RWPE1 (cell line): ENCODE results near the gene STK32B.

Experiments
- CTCF ChIA-PET: fragments of 350-600 bp; sonication (Branson Sonifier 250); formaldehyde crosslinking; extraction: SDS; loops from one replicate; lab custom pipeline; 2021; lab: Yijun Ruan, JAX
- POLR2A ChIA-PET: fragments of 400-600 bp; formaldehyde crosslinking; extraction: SDS; loops from one replicate; lab custom pipeline; 2020; ENCODE audit warnings: antibody characterized with exemption; ENCODE audit not compliant: low non-redundant PET; lab: Yijun Ruan, JAX
- DNase-seq: peaks from one replicate; pipeline ENCODE4 v3.0.0; 2012; ENCODE audit warnings: low spot score
- H3K27ac ChIP-seq: fragments of 450-650 bp; 2 replicates; pipeline ENCODE4 v1.5.1; 2017
- TF ChIP-seq, protein P1 (sequence below): fragments of 450-650 bp; conservative IDR thresholded peaks from 2 replicates; pipeline ENCODE4 v1.5.1; 2017; ENCODE audit warnings: low read depth, mild to moderate bottlenecking

Gene STK32B

DNA sequence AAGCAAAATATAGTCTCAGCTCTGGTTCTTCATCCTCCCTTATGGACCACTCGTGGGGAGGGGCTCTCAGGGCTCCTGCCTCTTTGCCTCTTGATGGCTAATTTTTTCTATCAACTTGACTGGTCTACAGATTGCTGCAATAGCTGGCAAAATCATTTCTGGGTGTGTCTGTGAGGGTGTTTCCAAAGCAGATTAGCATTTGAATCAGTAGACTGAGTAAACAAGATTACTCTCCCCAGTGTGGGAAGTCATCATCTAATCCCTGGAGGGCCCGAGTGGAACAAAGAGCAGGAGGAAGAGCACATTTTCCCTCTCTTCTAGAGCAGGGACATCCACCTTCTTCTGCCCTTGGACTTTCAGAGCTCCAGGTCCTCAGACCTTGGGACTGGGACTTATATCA is 153.5 kb downstream of the STK32B start:
- CTCF ChIA-PET, result no interaction called here
- no peak overlapping the region for H3K27ac ChIP-seq
- DNase-seq, result no peak

DNA sequence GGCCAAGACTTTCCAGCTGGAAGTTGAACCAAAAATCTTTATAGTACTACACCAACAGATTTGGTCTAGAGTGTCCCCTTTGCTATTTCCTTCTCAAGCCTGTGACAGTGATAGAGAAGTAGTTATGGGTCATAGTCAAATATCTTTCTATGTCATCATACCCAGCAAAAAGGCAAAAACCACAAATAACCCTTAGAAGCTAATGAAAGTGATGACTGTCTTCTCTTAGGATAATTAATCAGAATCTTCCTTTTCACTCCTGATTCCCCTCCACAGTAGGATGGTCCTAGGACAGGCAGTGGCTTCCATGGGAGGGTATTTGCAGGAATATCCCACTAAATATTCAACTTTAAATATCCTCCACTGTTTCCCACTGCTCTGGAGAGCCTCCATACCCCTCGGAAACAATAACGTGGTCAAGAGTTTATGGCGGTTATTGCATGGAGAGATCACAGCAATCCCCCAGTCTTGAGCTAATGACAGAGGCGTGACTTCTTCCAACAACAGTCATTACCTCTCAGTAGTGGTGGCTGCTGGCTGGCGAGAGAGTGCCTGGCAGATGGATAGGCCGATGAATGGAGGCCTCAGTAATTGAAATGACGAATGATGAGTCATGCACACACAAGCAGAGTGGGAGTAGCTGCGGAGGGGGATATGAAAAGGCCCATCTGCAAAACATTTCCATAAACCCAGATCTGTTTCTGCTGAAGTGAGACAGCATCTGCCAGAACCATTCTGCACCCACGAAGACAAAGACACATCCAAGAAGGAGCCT is 154.9 kb downstream of the STK32B start:
- ChIA-PET CTCF (no interaction called here), POLR2A (no interaction called here)
- no peak overlapping the region for H3K27ac ChIP-seq
- DNase-seq, result peak; percentile 16
- TF ChIP-seq, protein P1, sequence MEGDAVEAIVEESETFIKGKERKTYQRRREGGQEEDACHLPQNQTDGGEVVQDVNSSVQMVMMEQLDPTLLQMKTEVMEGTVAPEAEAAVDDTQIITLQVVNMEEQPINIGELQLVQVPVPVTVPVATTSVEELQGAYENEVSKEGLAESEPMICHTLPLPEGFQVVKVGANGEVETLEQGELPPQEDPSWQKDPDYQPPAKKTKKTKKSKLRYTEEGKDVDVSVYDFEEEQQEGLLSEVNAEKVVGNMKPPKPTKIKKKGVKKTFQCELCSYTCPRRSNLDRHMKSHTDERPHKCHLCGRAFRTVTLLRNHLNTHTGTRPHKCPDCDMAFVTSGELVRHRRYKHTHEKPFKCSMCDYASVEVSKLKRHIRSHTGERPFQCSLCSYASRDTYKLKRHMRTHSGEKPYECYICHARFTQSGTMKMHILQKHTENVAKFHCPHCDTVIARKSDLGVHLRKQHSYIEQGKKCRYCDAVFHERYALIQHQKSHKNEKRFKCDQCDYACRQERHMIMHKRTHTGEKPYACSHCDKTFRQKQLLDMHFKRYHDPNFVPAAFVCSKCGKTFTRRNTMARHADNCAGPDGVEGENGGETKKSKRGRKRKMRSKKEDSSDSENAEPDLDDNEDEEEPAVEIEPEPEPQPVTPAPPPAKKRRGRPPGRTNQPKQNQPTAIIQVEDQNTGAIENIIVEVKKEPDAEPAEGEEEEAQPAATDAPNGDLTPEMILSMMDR, result no peak

More for the DNA sequence above, 153.5 kb downstream of the STK32B start:
- TF ChIP-seq, protein P1, result no peak
- POLR2A ChIA-PET, result no interaction called here

DNA sequence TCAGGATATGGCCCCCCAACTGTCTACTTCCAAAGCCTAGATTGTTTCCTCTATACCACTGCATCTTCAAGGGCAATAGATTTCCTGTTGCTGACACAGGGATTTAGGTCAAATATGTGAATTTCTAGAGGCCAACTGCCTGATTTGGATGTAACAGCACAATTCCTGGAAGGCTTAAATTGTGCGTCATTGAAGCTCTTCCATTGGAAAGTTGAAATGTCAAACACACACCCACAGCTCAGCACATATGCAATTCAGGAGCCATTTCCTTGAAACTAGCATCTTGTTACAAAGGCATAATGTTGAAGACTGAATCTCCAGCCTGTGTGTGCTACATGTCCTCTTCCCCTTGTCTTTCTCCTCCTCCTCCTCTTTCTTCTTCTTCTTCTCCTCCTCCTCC is 158.6 kb downstream of the STK32B start:
- TF ChIP-seq, protein P1, result no peak
- DNase-seq, result no peak
- POLR2A ChIA-PET, result no interaction called here
- CTCF ChIA-PET, result interaction anchor here (0.6 kb wide), 1 partner anchor 700 kb away, joined by 4 read pairs; no protein-coding TSS in a partner anchor
- H3K27ac ChIP-seq, result no peak overlapping the region

DNA sequence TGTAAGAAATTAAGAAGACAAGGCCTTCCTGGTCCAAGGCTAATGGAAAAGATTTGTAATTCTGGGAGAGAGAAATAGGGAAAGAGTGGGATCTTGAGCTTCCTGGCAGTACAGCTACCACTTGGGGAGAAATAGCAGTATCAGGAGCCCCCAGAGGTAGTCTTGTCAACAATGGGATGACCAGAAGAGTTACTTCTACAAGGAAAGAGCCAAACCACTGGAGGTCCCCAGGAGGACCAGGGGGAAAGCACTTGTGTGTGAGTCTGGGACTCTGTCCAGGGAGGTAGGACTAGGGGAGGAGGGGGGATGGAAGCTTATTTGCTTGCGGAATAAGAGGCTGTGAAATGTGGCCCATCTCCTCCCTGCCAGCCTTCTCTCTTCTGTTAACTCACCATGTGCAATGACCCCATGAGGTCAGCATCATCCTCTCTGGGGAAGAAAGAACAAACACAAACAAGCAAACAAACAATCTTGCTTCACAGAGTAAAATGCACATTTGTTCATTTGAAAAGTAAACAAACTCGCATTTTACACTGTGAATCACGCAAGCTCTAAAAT is 160.1 kb downstream of the STK32B start:
- POLR2A ChIA-PET, result no interaction called here
- CTCF ChIA-PET, result interaction anchor here (0.6 kb wide), 1 partner anchor 704 kb away, joined by 4 read pairs; no protein-coding TSS in a partner anchor

DNA sequence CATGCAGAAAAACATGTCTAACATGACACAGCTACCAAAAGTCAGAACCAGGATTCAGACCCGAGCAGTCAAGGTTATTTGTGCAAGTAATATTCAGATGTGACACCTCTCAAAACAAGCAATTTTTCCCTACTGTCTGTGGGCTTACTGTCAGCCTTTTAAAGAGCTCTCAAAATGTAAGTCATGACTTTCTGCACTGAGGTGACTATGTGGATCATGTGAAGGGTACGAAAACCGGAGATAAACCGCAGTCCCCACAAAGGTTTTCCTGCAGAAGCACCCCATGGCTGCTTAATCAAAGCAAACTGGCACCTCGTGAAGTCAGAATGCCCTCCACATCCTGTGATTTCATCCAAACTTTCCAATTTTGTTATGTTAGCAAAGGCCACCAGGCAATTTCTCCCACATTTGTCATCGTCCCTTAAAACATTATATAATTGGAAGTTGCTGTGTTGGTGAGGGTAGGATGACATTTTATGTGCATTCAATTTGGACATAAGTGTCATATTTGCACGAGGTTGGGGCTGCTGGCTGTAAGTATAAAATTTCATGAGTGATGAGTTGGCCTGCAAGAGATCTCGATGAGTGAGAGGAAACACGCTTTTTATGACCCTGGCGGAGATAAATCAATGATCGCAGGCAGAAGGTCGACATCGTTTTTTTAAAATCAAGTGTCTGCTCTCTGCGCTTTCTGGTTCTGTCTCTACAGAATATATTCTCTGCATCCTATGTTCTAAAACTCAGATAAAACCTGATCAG is 161.2 kb downstream of the STK32B start:
- ChIA-PET CTCF (no interaction called here), POLR2A (no interaction called here)
- TF ChIP-seq, protein P1, result no peak
- no peak overlapping the region for H3K27ac ChIP-seq
- DNase-seq, result no peak

More for the DNA sequence above, 160.1 kb downstream of the STK32B start:
- TF ChIP-seq, protein P1, result no peak
- no peak for DNase-seq
- no peak overlapping the region for H3K27ac ChIP-seq

DNA sequence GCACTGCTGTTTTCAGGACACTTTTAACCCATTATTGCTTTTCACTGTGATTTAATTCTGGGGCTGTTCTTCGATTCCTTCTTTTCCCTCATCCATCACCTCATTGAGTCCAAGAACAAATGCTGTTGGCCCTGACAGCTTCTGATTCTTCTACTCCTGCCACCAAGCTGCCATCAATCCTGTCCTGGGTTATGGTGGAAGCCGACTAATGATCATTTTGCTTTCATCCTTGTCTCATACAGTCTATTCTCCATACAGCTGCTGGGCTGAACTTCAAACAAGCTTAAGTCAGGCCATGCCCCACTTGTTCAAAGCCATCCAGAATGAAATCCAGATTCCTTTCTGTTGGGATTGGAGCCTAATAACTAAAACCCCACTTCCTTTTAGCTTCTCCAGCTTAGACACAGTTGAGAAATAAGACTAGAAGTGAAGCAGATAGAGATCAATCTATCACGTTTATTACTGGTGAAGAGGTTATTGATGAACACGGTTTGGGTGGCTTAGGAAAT is 161.9 kb downstream of the STK32B start:
- POLR2A ChIA-PET, result no interaction called here
- CTCF ChIA-PET, result no interaction called here
- DNase-seq, result no peak
- TF ChIP-seq, protein P1, result no peak
- no peak overlapping the region for H3K27ac ChIP-seq
